CD4-positive, alpha-beta memory T cell (primary cell): ENCODE results near the gene ABCD1. TPM values are rescaled to one million over a fixed set of nuclear protein-coding genes. Genes with fewer than 3 reads are reported as not detected.
A peak's percentile ranks its signal among the peaks of the same experiment; 100 is the strongest.
"Not testable (repeated sequence)": the region's sequence is repeated elsewhere in the genome, so short reads cannot be mapped to it uniquely, and the experiment has no call there.

Experiments used
- CTCF ChIA-PET: fragments of 350-600 bp; sonication (Branson Sonifier 250); formaldehyde crosslinking; loops from one replicate; lab custom pipeline; 2021; ENCODE audit warnings: inconsistent platforms; ENCODE audit not compliant: partially characterized antibody; lab: Charles Lee
- POLR2A ChIA-PET: fragments of 350-600 bp; sonication (Branson Sonifier 250); formaldehyde crosslinking; loops from one replicate; lab custom pipeline; 2021; ENCODE audit not compliant: partially characterized antibody; lab: Charles Lee
- DNase-seq, 5 donors: peaks; one replicate each; pipeline versions ENCODE4 v3.0.0 to v3.0.0-alpha.2; 2020 to 2022; ENCODE audit warnings: mixed read lengths in 1 of 5
- H3K27ac ChIP-seq: one replicate; pipeline ENCODE4 v1.7.0; 2013; ENCODE audit warnings: low read depth, low read length
- H3K27me3 ChIP-seq: 2 replicates; pipeline ENCODE4 v1.7.0; 2013; ENCODE audit warnings: mild to moderate bottlenecking, low read length, moderate library complexity; ENCODE audit not compliant: insufficient read depth
- H3K36me3 ChIP-seq: 2 replicates; pipeline ENCODE4 v1.7.0; 2013; ENCODE audit warnings: mild to moderate bottlenecking, low read length, moderate library complexity; ENCODE audit not compliant: insufficient read depth
- H3K4me1 ChIP-seq: 2 replicates; pipeline ENCODE4 v1.7.0; 2013; ENCODE audit warnings: mild to moderate bottlenecking, low read length, moderate library complexity; ENCODE audit not compliant: insufficient read depth
- H3K4me3 ChIP-seq, 2 donors: one replicate each; pipeline ENCODE4 v1.7.0; 2013; ENCODE audit warnings: low read length in 2 of 2, mild to moderate bottlenecking in 1 of 2
- H3K9me3 ChIP-seq, 2 donors: one replicate each; pipeline ENCODE4 v1.7.0; 2013; ENCODE audit warnings: low read length in 2 of 2, control low read depth in 1 of 2; ENCODE audit not compliant: control insufficient read depth in 1 of 2
- H3K27ac Mint-ChIP-seq, 7 donors: one replicate each; pipeline ENCODE4 v1.8.0; 2020 to 2021; ENCODE audit warnings: mixed read lengths in 7 of 7, mild to moderate bottlenecking in 6 of 7, inconsistent platforms in 3 of 7, moderate library complexity in 3 of 7
- H3K27me3 Mint-ChIP-seq, 2 donors: one replicate each; pipeline ENCODE4 v1.8.0; 2020 to 2021; ENCODE audit warnings: mixed read lengths in 2 of 2
- H3K36me3 Mint-ChIP-seq, 2 donors: one replicate each; pipeline ENCODE4 v1.8.0; 2020 to 2021; ENCODE audit warnings: mixed read lengths in 2 of 2, inconsistent platforms in 1 of 2, mild to moderate bottlenecking in 1 of 2
- H3K4me1 Mint-ChIP-seq, 4 donors: one replicate each; pipeline ENCODE4 v1.8.0; 2020 to 2021; ENCODE audit warnings: mixed read lengths in 4 of 4, mild to moderate bottlenecking in 1 of 4
- H3K4me3 Mint-ChIP-seq, 8 donors: one replicate each; pipeline ENCODE4 v1.8.0; 2020 to 2021; ENCODE audit warnings: mixed read lengths in 8 of 8, mild to moderate bottlenecking in 7 of 8, moderate library complexity in 6 of 8, inconsistent platforms in 3 of 8
- H3K9me3 Mint-ChIP-seq, 8 donors: one replicate each; pipeline ENCODE4 v1.8.0; 2020 to 2021; ENCODE audit warnings: mixed read lengths in 8 of 8, mild to moderate bottlenecking in 5 of 8, inconsistent platforms in 3 of 8, moderate library complexity in 1 of 8
- intact Hi-C: fragments of 100-400 bp; cut with micrococcal nuclease; formaldehyde crosslinking; loops from one replicate; pipeline ENCODE4 v1.15.1; 2023
- polyA plus RNA-seq, 2 donors: library from polyadenylated mRNA; unstranded; fragments of 300-500 nt; fragmentation: Illumina TruSeq; gene quantifications; one replicate each; pipeline ENCODE4 v1.2.3, GENCODE V29; 2021
- total RNA-seq, 2 experiments: library from RNA; stranded (reverse); gene quantifications; one replicate each; pipeline ENCODE4 v1.2.3, GENCODE V29; 2021

ABCD1 gene
- total RNA-seq (1 to 10 TPM; 6.7 to 6.8 TPM), polyA plus RNA-seq (1 to 10 TPM; 1.7 to 3.0 TPM)

- peaks cover 0 to 1% (median 0%) of the 10 kb centered on the region in 8 donors for H3K9me3 Mint-ChIP-seq
- DNase-seq: peak; percentile 86 to 92 (median 91)
- no peaks in the 10 kb centered on the region for H3K27me3 ChIP-seq
- peak within 1 kb of the TSS; percentile 84 to 89 (median 87) for H3K4me3 Mint-ChIP-seq
- ChIA-PET POLR2A (no interaction called here), CTCF (no interaction called here)
- no peaks in the 10 kb centered on the region for H3K27me3 Mint-ChIP-seq
- H3K9me3 ChIP-seq: no peaks in the 10 kb centered on the region
- H3K36me3 ChIP-seq: peaks cover 12% of the 10 kb centered on the region
- peak within 1 kb of the TSS; percentile 17 to 63 for H3K4me3 ChIP-seq
- peaks cover 42% of the 10 kb centered on the region for H3K4me1 ChIP-seq
- peaks cover 12 to 38% (median 22%) of the 10 kb centered on the region in 4 donors for H3K4me1 Mint-ChIP-seq
- peaks cover 6 to 9% of the 10 kb centered on the region in 2 donors for H3K36me3 Mint-ChIP-seq
- intact Hi-C loops: loop anchor here (1.0 to 10.0 kb wide), 4 partner anchors 37 to 204 kb away; partner anchors contain the start of genes IDH3G, SLC6A8 and SSR4
- peak within 1 kb of the TSS; percentile 71 for H3K27ac ChIP-seq
- peak within 1 kb of the TSS; percentile 81 to 88 (median 85) for H3K27ac Mint-ChIP-seq
Measured at GRCh38 chrX:153724252-153725038, at the start of gene ABCD1, which contains the start of gene BCAP31. ABCD1 (plus strand) TSS chrX:153724856; CDS start chrX:153725267, 411 bp downstream. BCAP31 (minus strand) TSS chrX:153724387; CDS start chrX:153723244, 1,143 bp downstream.

DNA sequence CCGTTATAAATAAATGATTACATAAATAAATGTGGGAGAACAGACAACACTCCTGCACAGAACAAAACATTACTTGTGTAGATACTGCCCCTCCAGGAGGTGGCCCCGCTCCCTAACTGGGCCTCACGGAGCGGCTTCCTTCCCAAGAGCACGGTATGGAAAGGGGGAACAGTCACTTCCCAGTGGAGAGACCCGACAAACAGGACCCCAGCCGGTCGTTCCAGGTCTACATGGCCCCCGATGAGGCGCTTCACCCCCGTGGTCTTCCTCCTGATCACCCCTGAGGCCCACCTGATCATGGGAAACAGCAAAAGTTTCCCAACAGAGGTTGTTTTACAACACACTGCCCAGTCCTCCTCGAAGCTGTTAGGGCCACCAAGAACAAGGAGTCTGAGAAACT, 43.5 kb upstream of the ABCD1 start:
- Histone ChIP-seq H3K4me3 (no peak overlapping the region), H3K4me1 (no peaks in the 10 kb centered on the region), H3K27me3 (no peaks in the 10 kb centered on the region), H3K36me3 (no peaks in the 10 kb centered on the region), H3K9me3 (no peaks in the 10 kb centered on the region), H3K27ac (no peak overlapping the region)
- Mint-ChIP-seq H3K9me3 (peaks cover 0 to 1% (median 0%) of the 10 kb centered on the region in 8 donors), H3K27ac (no peak overlapping the region), H3K4me1 (no peaks in the 10 kb centered on the region), H3K27me3 (peaks cover under 1 to 2% of the 10 kb centered on the region in 2 donors), H3K36me3 (no peaks in the 10 kb centered on the region), H3K4me3 (no peak overlapping the region)
- intact Hi-C loops: no loop called here
- CTCF ChIA-PET: no interaction called here
- no peak for DNase-seq
- POLR2A ChIA-PET: no interaction called here

GRCh38 chrX:153683486-153683885, 41.2 kb upstream of the ABCD1 start:
- H3K27ac ChIP-seq, H3K4me3 Mint-ChIP-seq, H3K9me3 ChIP-seq, H3K27ac Mint-ChIP-seq, POLR2A ChIA-PET, H3K9me3 Mint-ChIP-seq, CTCF ChIA-PET, DNase-seq, H3K27me3 ChIP-seq, H3K36me3 Mint-ChIP-seq, H3K27me3 Mint-ChIP-seq, H3K4me3 ChIP-seq, H3K4me1 ChIP-seq, intact Hi-C loops, H3K4me1 Mint-ChIP-seq, H3K36me3 ChIP-seq: not testable (repeated sequence)

DNA sequence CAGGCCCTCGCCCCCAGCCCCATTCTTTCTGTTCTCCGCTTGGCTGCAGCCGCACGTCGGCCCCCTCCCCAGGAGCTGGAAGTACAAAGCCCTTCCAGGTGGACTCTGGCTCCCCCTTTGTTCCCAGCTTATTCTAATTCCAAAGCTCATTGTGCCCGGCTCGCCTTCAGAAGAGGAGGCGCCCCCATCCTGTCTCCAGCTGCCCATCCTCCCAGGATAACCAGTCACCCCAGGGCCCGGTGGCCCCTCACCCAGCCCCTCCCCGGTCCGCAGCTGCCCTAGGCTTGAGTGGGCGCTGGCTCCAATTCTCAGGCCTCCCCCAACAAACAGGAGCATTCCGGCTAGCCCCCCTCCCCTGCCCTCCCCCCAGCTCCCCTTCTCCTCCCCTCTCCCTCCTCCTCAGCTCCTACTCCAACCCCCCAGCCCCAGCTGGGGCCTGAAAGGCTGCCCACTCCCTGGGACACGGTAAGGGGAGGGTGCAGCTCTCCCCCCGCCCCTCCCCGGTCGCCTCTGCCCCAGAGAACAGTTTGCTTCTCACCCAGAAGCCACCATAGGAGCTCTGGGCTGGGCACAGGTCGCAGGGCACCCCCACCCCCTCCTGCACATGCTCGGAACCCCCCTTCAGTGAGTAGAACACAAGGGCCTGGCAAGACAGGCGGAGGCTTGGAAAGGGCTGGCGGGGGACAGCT, 40.0 kb upstream of the ABCD1 start:
- Mint-ChIP-seq H3K27ac (no peak overlapping the region), H3K36me3 (no peaks in the 10 kb centered on the region), H3K27me3 (peaks cover 0 to 2% of the 10 kb centered on the region in 2 donors), H3K4me3 (no peak overlapping the region), H3K4me1 (no peaks in the 10 kb centered on the region), H3K9me3 (peaks cover 0 to 1% (median 0%) of the 10 kb centered on the region in 8 donors)
- Histone ChIP-seq H3K4me3 (no peak overlapping the region), H3K9me3 (no peaks in the 10 kb centered on the region), H3K4me1 (no peaks in the 10 kb centered on the region), H3K27me3 (no peaks in the 10 kb centered on the region), H3K36me3 (no peaks in the 10 kb centered on the region), H3K27ac (no peak overlapping the region)
- ChIA-PET CTCF (interaction anchor here (0.6 to 1.6 kb wide), 5 partner anchors 8 to 743 kb away, joined by 3 to 4 read pairs (median 3); no protein-coding TSS in a partner anchor), POLR2A (interaction anchor here (0.6 kb wide), 2 partner anchors 38 to 56 kb away, joined by 3 read pairs; no protein-coding TSS in a partner anchor)
- intact Hi-C loops: loop anchor here (5.0 kb wide), 2 partner anchors 38 to 268 kb away; partner anchors contain the start of genes ABCD1 and BCAP31
- DNase-seq: peak in 1 of 5 donors; percentile 17

GRCh38 chrX:153685156-153685536, 39.5 kb upstream of the ABCD1 start:
- CTCF ChIA-PET: interaction anchor here (0.6 to 1.6 kb wide), 4 partner anchors 23 to 743 kb away, joined by 3 to 4 read pairs (median 3); no protein-coding TSS in a partner anchor
- intact Hi-C loops: loop anchor here (5.0 kb wide), 2 partner anchors 37 to 267 kb away; partner anchors contain the start of genes ABCD1 and BCAP31

GRCh38 chrX:153685751-153686696, 38.6 kb upstream of the ABCD1 start:
- Mint-ChIP-seq H3K9me3 (peaks cover 0 to 1% (median 0%) of the 10 kb centered on the region in 8 donors), H3K4me3 (peak overlapping the region in 2 of 8 donors; percentile 32 to 39), H3K36me3 (no peaks in the 10 kb centered on the region), H3K27ac (no peak overlapping the region), H3K4me1 (no peaks in the 10 kb centered on the region), H3K27me3 (no peaks in the 10 kb centered on the region)
- CTCF ChIA-PET: interaction anchor here (1.4 to 1.6 kb wide), 3 partner anchors 22 to 265 kb away, joined by 3 to 5 read pairs (median 4); no protein-coding TSS in a partner anchor
- peak in 1 of 5 donors; percentile 26 for DNase-seq
- Histone ChIP-seq H3K9me3 (no peaks in the 10 kb centered on the region), H3K27me3 (no peaks in the 10 kb centered on the region), H3K27ac (no peak overlapping the region), H3K36me3 (no peaks in the 10 kb centered on the region), H3K4me3 (no peak overlapping the region), H3K4me1 (no peaks in the 10 kb centered on the region)
- POLR2A ChIA-PET: no interaction called here
- intact Hi-C loops: loop anchor here (5.0 kb wide), 2 partner anchors 36 to 266 kb away; partner anchors contain the start of genes ABCD1 and BCAP31

More at GRCh38 chrX:153685156-153685536, 39.5 kb upstream of the ABCD1 start:
- no peaks in the 10 kb centered on the region for H3K4me1 Mint-ChIP-seq
- no peak for DNase-seq
- no peak overlapping the region for H3K27ac Mint-ChIP-seq
- H3K4me3 Mint-ChIP-seq: no peak overlapping the region
- H3K36me3 Mint-ChIP-seq: no peaks in the 10 kb centered on the region
- Histone ChIP-seq H3K36me3 (no peaks in the 10 kb centered on the region), H3K27ac (no peak overlapping the region), H3K9me3 (no peaks in the 10 kb centered on the region), H3K4me1 (no peaks in the 10 kb centered on the region), H3K4me3 (no peak overlapping the region), H3K27me3 (no peaks in the 10 kb centered on the region)
- POLR2A ChIA-PET: interaction anchor here (0.6 kb wide), 2 partner anchors 38 to 57 kb away, joined by 3 read pairs; no protein-coding TSS in a partner anchor
- peaks cover 0 to 1% (median 0%) of the 10 kb centered on the region in 8 donors for H3K9me3 Mint-ChIP-seq
- no peaks in the 10 kb centered on the region for H3K27me3 Mint-ChIP-seq
